Loucy (cell line): ENCODE results near the gene ZNF556.

Source experiments
- H2AFZ ChIP-seq: fragments of 200-600 bp; sonication (generic); 2 replicates; pipeline ENCODE4 v1.6.0; 2016; ENCODE audit warnings: antibody characterized with exemption, mild to moderate bottlenecking, low read length, moderate library complexity
- H3F3A ChIP-seq: fragments of 200-600 bp; 2 replicates; pipeline ENCODE4 v1.6.0; 2016; ENCODE audit warnings: antibody characterized with exemption, low read depth, mild to moderate bottlenecking
- H3K27me3 ChIP-seq: fragments of 200-600 bp; sonication (generic); 2 replicates; pipeline ENCODE4 v1.6.1; 2014; ENCODE audit warnings: low read length, mild to moderate bottlenecking; ENCODE audit not compliant: insufficient read depth, poor library complexity, severe bottlenecking
- H3K36me3 ChIP-seq: fragments of 200-600 bp; sonication (generic); 2 replicates; pipeline ENCODE4 v1.6.1; 2016; ENCODE audit warnings: low read length; ENCODE audit not compliant: insufficient read depth
- H3K4me1 ChIP-seq: fragments of 200-600 bp; sonication (generic); 2 replicates; pipeline ENCODE4 v1.5.1; 2014; ENCODE audit warnings: low read length, mild to moderate bottlenecking; ENCODE audit not compliant: insufficient read depth, poor library complexity, severe bottlenecking
- H3K4me2 ChIP-seq: fragments of 200-600 bp; sonication (generic); 2 replicates; pipeline ENCODE4 v1.6.0; 2014; ENCODE audit warnings: antibody characterized with exemption, low read length, low read depth, mild to moderate bottlenecking; ENCODE audit not compliant: poor library complexity, severe bottlenecking
- H3K4me3 ChIP-seq: fragments of 200-600 bp; sonication (generic); 2 replicates; pipeline ENCODE4 v1.5.1; 2014; ENCODE audit warnings: low read length, mild to moderate bottlenecking, mixed read lengths; ENCODE audit not compliant: poor library complexity, severe bottlenecking
- H3K79me2 ChIP-seq: fragments of 200-600 bp; sonication (generic); 2 replicates; pipeline ENCODE4 v1.6.1; 2014; ENCODE audit warnings: low read length; ENCODE audit not compliant: insufficient read depth
- H3K9ac ChIP-seq: fragments of 200-600 bp; sonication (generic); 2 replicates; pipeline ENCODE4 v1.6.0; 2014; ENCODE audit warnings: mild to moderate bottlenecking, low read depth, low read length, moderate library complexity; ENCODE audit not compliant: poor library complexity, severe bottlenecking
- H3K9me2 ChIP-seq: fragments of 200-600 bp; sonication (generic); replicated peaks from 2 replicates; pipeline ENCODE4 v1.6.1; 2016; ENCODE audit warnings: low read depth, low read length, mixed read lengths
- H3K9me3 ChIP-seq: fragments of 200-600 bp; sonication (generic); 2 replicates; pipeline ENCODE4 v1.6.1; 2014; ENCODE audit warnings: mild to moderate bottlenecking, antibody characterized with exemption, low read length, low read depth; ENCODE audit not compliant: insufficient read depth
- H4K20me1 ChIP-seq: fragments of 200-600 bp; sonication (generic); 2 replicates; pipeline ENCODE4 v1.6.0; 2014; ENCODE audit warnings: antibody characterized with exemption, low read length, mild to moderate bottlenecking; ENCODE audit not compliant: insufficient read depth, poor library complexity, severe bottlenecking
- CTCF ChIP-seq: fragments of 200-600 bp; sonication (generic); conservative IDR thresholded peaks from 2 replicates; pipeline ENCODE4 v1.5.1; 2014; ENCODE audit warnings: mild to moderate bottlenecking, antibody characterized with exemption, low read length
- EZH2phosphoT487 ChIP-seq: fragments of 200-600 bp; IDR thresholded peaks from 2 replicates; pipeline ENCODE4 v1.6.1; 2018; ENCODE audit warnings: antibody characterized with exemption, mild to moderate bottlenecking, moderate library complexity, borderline replicate concordance

ZNF556 gene

GRCh38 chr19:2837430-2837829, 29.7 kb upstream of the ZNF556 start:
- Histone ChIP-seq H3F3A (no peaks in the 10 kb centered on the region), H4K20me1 (no peaks in the 10 kb centered on the region), H3K9me2 (no peaks in the 10 kb centered on the region), H3K4me3 (no peak overlapping the region), H3K9ac (no peak overlapping the region), H3K79me2 (peaks cover 7% of the 10 kb centered on the region), H3K27me3 (no peaks in the 10 kb centered on the region), H3K4me1 (peaks cover 10% of the 10 kb centered on the region), H3K36me3 (no peaks in the 10 kb centered on the region), H3K4me2 (no peak overlapping the region), H3K9me3 (peaks cover 24% of the 10 kb centered on the region; the same call in 1 of the 2 replicates), H2AFZ (no peak overlapping the region)
- TF ChIP-seq CTCF (no peak), EZH2phosphoT487 (no peak)

- Histone ChIP-seq H3K4me1 (peaks cover 24% of the 10 kb centered on the region), H3K4me2 (peak within 1 kb of the TSS; percentile 97), H3K79me2 (peaks cover 17% of the 10 kb centered on the region), H3K36me3 (no peaks in the 10 kb centered on the region), H2AFZ (peak within 1 kb of the TSS; percentile 94), H3K9me2 (no peaks in the 10 kb centered on the region), H3K9ac (peak within 1 kb of the TSS; percentile 81), H3F3A (no peaks in the 10 kb centered on the region), H3K4me3 (peak within 1 kb of the TSS; percentile 82), H4K20me1 (no peaks in the 10 kb centered on the region), H3K27me3 (no peaks in the 10 kb centered on the region), H3K9me3 (peaks cover 5% of the 10 kb centered on the region; the same call in 1 of the 2 replicates)
- peak; percentile 41 for TF ChIP-seq CTCF
- no peak for TF ChIP-seq EZH2phosphoT487
Observed at GRCh38 chr19:2840794-2841791, 26.0 kb upstream of the ZNF556 start, which contains the start of gene ZNF555. Gene ZNF555, plus strand, starts transcription at chr19:2841475. Its CDS starts 98 bp downstream, at chr19:2841573.

- Histone ChIP-seq H3K79me2 (peaks cover 17% of the 10 kb centered on the region), H4K20me1 (no peaks in the 10 kb centered on the region), H3K4me2 (peak overlapping the region; percentile 97), H3K4me1 (peaks cover 31% of the 10 kb centered on the region), H3K36me3 (no peaks in the 10 kb centered on the region), H3K27me3 (no peaks in the 10 kb centered on the region), H3K9me2 (no peaks in the 10 kb centered on the region), H3K4me3 (peak overlapping the region; percentile 82), H3K9me3 (no peaks in the 10 kb centered on the region), H2AFZ (peak overlapping the region; percentile 66; the same call in 1 of the 2 replicates), H3K9ac (peak overlapping the region; percentile 74), H3F3A (no peaks in the 10 kb centered on the region)
- TF ChIP-seq CTCF (no peak), EZH2phosphoT487 (no peak)
Observed at GRCh38 chr19:2841855-2842574, 25.1 kb upstream of the ZNF556 start.
